Loucy (cell line): Measurements from ENCODE around the gene AGAP1.

Source experiments
- EZH2phosphoT487 ChIP-seq: fragments of 200-600 bp; IDR thresholded peaks from 2 replicates; pipeline ENCODE4 v1.6.1; 2018; ENCODE audit warnings: antibody characterized with exemption, mild to moderate bottlenecking, moderate library complexity, borderline replicate concordance
- TF ChIP-seq, protein P1 (sequence below): fragments of 200-600 bp; sonication (generic); conservative IDR thresholded peaks from 2 replicates; pipeline ENCODE4 v1.5.1; 2014; ENCODE audit warnings: mild to moderate bottlenecking, antibody characterized with exemption, low read length

DNA sequence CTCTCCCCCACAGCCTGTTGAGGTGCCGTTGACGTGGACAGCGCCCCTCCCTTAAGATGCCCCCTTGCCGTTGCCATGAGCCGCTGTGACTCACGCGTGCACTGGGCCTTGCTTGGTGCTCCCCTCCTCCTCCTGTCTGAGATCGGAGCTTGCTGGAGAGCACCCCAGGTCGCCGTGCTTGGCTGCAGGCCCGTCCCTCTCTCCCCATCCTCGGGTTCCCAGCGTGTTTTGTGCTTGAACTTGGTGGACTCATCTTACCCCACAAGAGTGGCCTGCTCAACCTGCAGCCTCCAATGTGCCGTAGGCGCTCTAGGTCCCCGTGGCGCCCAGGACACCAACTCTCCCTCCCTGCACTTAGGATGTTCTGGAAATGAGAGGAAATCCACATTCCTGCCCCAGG, 634.5 kb downstream of the AGAP1 start:
- TF ChIP-seq, protein P1, sequence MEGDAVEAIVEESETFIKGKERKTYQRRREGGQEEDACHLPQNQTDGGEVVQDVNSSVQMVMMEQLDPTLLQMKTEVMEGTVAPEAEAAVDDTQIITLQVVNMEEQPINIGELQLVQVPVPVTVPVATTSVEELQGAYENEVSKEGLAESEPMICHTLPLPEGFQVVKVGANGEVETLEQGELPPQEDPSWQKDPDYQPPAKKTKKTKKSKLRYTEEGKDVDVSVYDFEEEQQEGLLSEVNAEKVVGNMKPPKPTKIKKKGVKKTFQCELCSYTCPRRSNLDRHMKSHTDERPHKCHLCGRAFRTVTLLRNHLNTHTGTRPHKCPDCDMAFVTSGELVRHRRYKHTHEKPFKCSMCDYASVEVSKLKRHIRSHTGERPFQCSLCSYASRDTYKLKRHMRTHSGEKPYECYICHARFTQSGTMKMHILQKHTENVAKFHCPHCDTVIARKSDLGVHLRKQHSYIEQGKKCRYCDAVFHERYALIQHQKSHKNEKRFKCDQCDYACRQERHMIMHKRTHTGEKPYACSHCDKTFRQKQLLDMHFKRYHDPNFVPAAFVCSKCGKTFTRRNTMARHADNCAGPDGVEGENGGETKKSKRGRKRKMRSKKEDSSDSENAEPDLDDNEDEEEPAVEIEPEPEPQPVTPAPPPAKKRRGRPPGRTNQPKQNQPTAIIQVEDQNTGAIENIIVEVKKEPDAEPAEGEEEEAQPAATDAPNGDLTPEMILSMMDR, result no peak
- TF ChIP-seq EZH2phosphoT487, result no peak
